ENCODE results near the gene EXOC1L.

The EXOC1L gene

DNA sequence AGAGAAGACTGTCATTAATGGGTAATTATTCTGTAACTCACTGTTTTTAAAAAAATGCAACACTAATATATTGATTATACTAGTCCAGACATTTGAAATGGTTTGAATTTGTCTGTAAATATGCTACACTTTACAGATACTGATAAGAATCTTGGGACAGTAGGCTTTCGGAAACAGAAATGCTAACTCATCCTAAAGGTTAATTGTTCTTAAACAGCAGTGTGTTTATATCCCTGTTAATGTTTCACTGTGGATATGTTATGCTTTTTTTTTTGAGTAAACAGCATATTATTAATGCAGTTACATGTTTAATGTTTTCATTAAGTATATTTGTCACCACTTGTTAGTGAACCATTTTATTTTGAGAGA is 65.2 kb downstream of the EXOC1L start:
- DNase-seq: no peak

All from suppressor macrophage treated with lipopolysaccharide for 1 hour (primary cell).